Kidney (tissue), 14 donors: Measurements from ENCODE around the gene PROK1. TPM values are rescaled to one million over a fixed set of nuclear protein-coding genes. Genes with fewer than 3 reads are reported as not detected.

Experiments
- DNase-seq, 5 donors: peaks; one replicate each; pipeline ENCODE4 v3.0.0-alpha.2; 2013 to 2020
- FAIRE-seq: peaks from 2 replicates; lab custom pipeline; 2012; peaks lifted over from hg19 to GRCh38; lab: Jason Lieb, UNC
- H3K27ac ChIP-seq, 2 donors: one replicate each; pipeline ENCODE4 v1.7.0; 2013; ENCODE audit warnings: low read depth in 2 of 2, low read length in 2 of 2, inconsistent platforms in 1 of 2
- H3K27me3 ChIP-seq: one replicate; pipeline ENCODE4 v1.7.1; 2013; ENCODE audit warnings: low read length, inconsistent platforms; ENCODE audit not compliant: control insufficient read depth, insufficient read depth
- H3K36me3 ChIP-seq, 3 donors: one replicate each; pipeline versions ENCODE4 v1.7.0 to v1.7.1; 2013; ENCODE audit warnings: low read length in 3 of 3, control low read depth in 1 of 3, inconsistent platforms in 1 of 3; ENCODE audit not compliant: insufficient read depth in 3 of 3, control insufficient read depth in 2 of 3
- H3K4me1 ChIP-seq, 3 donors: one replicate each; pipeline versions ENCODE4 v1.7.0 to v1.7.1; 2013; ENCODE audit warnings: low read length in 3 of 3, inconsistent platforms in 1 of 3, low read depth in 1 of 3; ENCODE audit not compliant: control insufficient read depth in 2 of 3, insufficient read depth in 2 of 3
- H3K4me3 ChIP-seq, 3 donors: one replicate each; pipeline versions ENCODE4 v1.7.0 to v1.8.1; 2013; ENCODE audit warnings: low read length in 3 of 3, control low read depth in 1 of 3, inconsistent platforms in 1 of 3
- H3K9ac ChIP-seq, 3 donors: one replicate each; pipeline versions ENCODE4 v1.7.0 to v1.7.1; 2013; ENCODE audit warnings: low read length in 3 of 3, control low read depth in 1 of 3, inconsistent platforms in 1 of 3
- H3K9me3 ChIP-seq, 3 donors: one replicate each; pipeline versions ENCODE4 v1.7.0 to v1.7.1; 2013; ENCODE audit warnings: low read length in 3 of 3, control low read depth in 1 of 3, inconsistent platforms in 1 of 3; ENCODE audit not compliant: control insufficient read depth in 2 of 3, insufficient read depth in 1 of 3
- intact Hi-C: fragments of 100-400 bp; cut with DNase I; formaldehyde crosslinking; loops from one replicate; pipeline ENCODE4 v1.11.1; 2022
- polyA plus RNA-seq: library from polyadenylated mRNA; stranded (reverse); fragments of 350-450 nt; fragmentation: Illumina TruSeq; extraction: RNeasy Lipid Tissue Mini Kit (QIAGEN cat#74804); gene quantifications from one replicate; pipeline ENCODE4 v1.2.3, GENCODE V29; 2014; ENCODE audit warnings: low read depth, low replicate concordance; ENCODE audit not compliant: insufficient read depth
- total RNA-seq: library from RNA; stranded (reverse); fragmentation: NEBNext Ultra II Directional; extraction: Animal tissue kit (Norgen Biotek cat#: 25700); gene quantifications from one replicate; pipeline ENCODE4 v1.2.1, GENCODE V29; 2021
- TF ChIP-seq, protein P1 (sequence below): IDR thresholded peaks from 3 replicates; pipeline ENCODE4 v1.5.1; 2012; ENCODE audit warnings: mild to moderate bottlenecking, moderate library complexity, borderline replicate concordance; ENCODE audit not compliant: insufficient read depth; ENCODE audit errors: extremely low read depth
- donor health status: control.
- donor health status: control.
- donor health status: control.
- donor health status: control.
- donor health status: control.
- donor health status: DM: yes; HTN: yes; CAD: no.
- donor health status: Normal renal cell carcinoma (clear cell type).

PROK1 gene
- total and polyA plus RNA-seq, 2 donors from 2014 or later = not detected

- H3K9ac ChIP-seq = no peak overlapping the region
- FAIRE-seq (no peak), DNase-seq (no peak)
- no peaks in the 10 kb centered on the region for H3K27me3 ChIP-seq
- H3K4me1 ChIP-seq = peaks cover 0 to 5% (median 0%) of the 10 kb centered on the region in 3 donors
- H3K36me3 ChIP-seq = no peaks in the 10 kb centered on the region
- TF ChIP-seq, protein P1, sequence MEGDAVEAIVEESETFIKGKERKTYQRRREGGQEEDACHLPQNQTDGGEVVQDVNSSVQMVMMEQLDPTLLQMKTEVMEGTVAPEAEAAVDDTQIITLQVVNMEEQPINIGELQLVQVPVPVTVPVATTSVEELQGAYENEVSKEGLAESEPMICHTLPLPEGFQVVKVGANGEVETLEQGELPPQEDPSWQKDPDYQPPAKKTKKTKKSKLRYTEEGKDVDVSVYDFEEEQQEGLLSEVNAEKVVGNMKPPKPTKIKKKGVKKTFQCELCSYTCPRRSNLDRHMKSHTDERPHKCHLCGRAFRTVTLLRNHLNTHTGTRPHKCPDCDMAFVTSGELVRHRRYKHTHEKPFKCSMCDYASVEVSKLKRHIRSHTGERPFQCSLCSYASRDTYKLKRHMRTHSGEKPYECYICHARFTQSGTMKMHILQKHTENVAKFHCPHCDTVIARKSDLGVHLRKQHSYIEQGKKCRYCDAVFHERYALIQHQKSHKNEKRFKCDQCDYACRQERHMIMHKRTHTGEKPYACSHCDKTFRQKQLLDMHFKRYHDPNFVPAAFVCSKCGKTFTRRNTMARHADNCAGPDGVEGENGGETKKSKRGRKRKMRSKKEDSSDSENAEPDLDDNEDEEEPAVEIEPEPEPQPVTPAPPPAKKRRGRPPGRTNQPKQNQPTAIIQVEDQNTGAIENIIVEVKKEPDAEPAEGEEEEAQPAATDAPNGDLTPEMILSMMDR = no peak
- no peak overlapping the region for H3K4me3 ChIP-seq
- intact Hi-C loops = no loop called here
- H3K9me3 ChIP-seq = no peaks in the 10 kb centered on the region
- no peak overlapping the region for H3K27ac ChIP-seq
Observed at GRCh38 chr1:110477967-110478640, 27.2 kb downstream of the PROK1 start.

DNA sequence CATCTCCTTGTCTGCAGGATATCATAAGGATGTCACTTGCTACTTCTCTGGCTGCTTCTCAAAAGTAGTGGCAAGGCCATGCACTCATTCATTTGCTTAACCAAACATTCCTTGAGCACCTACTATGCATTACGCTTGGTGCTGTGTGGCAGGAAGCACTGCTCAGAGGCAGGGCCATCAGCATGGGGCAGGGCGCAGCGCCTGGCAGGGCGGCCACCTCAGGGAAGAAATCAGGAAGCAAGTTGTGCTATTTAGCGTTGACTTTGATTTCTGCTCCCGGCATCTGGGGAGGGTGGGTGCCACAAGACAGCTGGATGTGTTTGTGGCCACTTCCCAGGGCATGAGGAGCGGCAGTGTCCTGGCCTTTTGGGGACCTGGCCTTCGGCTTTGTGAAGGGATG lies 27.9 kb downstream of the PROK1 start:
- DNase-seq = peak in 1 of 5 donors; percentile 30
- no peaks in the 10 kb centered on the region for H3K36me3 ChIP-seq
- no peak overlapping the region for H3K9ac ChIP-seq
- H3K4me3 ChIP-seq = no peak overlapping the region
- H3K27ac ChIP-seq = no peak overlapping the region
- peaks cover 0 to 5% (median 0%) of the 10 kb centered on the region in 3 donors for H3K4me1 ChIP-seq
- TF ChIP-seq, protein P1 = no peak
- no peaks in the 10 kb centered on the region for H3K9me3 ChIP-seq
- no peaks in the 10 kb centered on the region for H3K27me3 ChIP-seq
- intact Hi-C loops = no loop called here
- FAIRE-seq = no peak

DNA sequence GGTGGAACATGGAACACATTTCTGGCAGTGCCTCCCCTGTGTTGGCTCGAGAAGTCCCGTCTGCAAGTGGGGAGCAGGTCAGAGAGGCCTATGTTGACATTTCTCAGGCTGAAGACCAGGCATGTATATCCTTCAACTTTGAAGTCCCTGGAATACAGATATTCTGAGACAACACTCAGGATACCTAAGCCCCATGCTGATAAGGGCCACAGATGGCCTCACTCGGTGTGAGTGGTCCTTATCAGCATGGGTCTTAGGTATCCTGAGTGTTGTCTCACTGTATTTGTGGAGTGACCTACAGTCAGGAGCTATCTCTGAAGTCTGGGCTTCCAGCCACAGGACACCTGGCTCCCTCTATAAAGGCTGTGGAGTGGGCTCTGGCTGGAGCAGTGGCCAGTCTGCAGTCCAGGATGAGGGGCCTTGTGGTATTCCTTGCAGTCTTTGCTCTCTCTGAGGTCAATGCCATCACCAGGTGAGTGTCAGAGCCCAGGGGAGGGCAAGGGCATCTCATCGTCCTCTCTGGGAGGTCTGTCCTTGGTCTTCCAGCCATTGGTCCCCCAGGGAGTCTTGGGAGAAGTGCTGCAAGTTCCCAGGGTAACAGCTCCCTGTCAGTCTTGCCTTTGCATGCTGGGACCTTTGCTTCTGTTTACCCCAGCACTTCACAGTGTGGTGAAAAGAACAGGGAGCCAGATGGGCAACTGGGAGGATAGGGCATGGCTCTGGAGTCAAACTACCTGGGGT lies 29.6 kb downstream of the PROK1 start:
- peaks cover 0 to 5% (median 0%) of the 10 kb centered on the region in 3 donors for H3K4me1 ChIP-seq
- H3K9ac ChIP-seq = no peak overlapping the region
- no peak for FAIRE-seq
- no peak overlapping the region for H3K4me3 ChIP-seq
- intact Hi-C loops = no loop called here
- H3K9me3 ChIP-seq = no peaks in the 10 kb centered on the region
- peak in 1 of 5 donors; percentile 23 for DNase-seq
- TF ChIP-seq, protein P1 = no peak
- H3K27me3 ChIP-seq = no peaks in the 10 kb centered on the region
- no peaks in the 10 kb centered on the region for H3K36me3 ChIP-seq
- no peak overlapping the region for H3K27ac ChIP-seq
